Measurements from ENCODE around the gene ACKR2.

DNA sequence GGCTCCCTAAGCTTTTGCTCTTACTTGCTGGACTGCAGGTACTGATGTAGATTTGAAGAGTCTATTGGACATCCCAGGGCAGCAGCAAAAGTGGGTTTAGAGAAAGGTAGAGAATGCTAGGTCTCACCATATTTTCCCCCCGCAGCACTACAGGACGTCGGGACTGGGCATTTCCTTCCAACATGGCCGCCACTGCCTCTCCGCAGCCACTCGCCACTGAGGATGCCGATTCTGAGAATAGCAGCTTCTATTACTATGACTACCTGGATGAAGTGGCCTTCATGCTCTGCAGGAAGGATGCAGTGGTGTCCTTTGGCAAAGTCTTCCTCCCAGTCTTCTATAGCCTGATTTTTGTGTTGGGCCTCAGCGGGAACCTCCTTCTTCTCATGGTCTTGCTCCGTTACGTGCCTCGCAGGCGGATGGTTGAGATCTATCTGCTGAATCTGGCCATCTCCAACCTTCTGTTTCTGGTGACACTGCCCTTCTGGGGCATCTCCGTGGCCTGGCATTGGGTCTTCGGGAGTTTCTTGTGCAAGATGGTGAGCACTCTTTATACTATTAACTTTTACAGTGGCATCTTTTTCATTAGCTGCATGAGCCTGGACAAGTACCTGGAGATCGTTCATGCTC, 55.2 kb downstream of the ACKR2 start:
- TF ChIP-seq, protein P1, sequence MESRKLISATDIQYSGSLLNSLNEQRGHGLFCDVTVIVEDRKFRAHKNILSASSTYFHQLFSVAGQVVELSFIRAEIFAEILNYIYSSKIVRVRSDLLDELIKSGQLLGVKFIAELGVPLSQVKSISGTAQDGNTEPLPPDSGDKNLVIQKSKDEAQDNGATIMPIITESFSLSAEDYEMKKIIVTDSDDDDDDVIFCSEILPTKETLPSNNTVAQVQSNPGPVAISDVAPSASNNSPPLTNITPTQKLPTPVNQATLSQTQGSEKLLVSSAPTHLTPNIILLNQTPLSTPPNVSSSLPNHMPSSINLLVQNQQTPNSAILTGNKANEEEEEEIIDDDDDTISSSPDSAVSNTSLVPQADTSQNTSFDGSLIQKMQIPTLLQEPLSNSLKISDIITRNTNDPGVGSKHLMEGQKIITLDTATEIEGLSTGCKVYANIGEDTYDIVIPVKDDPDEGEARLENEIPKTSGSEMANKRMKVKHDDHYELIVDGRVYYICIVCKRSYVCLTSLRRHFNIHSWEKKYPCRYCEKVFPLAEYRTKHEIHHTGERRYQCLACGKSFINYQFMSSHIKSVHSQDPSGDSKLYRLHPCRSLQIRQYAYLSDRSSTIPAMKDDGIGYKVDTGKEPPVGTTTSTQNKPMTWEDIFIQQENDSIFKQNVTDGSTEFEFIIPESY (IDR thresholded peaks at IDR 0.05; ENCODE audit: borderline replicate concordance, low read depth): no peak
- no peak for TF ChIP-seq RXRA (IDR thresholded peaks at IDR 0.05; ENCODE audit: borderline replicate concordance, low read depth)
- TF ChIP-seq, protein P2, sequence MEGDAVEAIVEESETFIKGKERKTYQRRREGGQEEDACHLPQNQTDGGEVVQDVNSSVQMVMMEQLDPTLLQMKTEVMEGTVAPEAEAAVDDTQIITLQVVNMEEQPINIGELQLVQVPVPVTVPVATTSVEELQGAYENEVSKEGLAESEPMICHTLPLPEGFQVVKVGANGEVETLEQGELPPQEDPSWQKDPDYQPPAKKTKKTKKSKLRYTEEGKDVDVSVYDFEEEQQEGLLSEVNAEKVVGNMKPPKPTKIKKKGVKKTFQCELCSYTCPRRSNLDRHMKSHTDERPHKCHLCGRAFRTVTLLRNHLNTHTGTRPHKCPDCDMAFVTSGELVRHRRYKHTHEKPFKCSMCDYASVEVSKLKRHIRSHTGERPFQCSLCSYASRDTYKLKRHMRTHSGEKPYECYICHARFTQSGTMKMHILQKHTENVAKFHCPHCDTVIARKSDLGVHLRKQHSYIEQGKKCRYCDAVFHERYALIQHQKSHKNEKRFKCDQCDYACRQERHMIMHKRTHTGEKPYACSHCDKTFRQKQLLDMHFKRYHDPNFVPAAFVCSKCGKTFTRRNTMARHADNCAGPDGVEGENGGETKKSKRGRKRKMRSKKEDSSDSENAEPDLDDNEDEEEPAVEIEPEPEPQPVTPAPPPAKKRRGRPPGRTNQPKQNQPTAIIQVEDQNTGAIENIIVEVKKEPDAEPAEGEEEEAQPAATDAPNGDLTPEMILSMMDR (IDR thresholded peaks at IDR 0.05): no peak
- TF ChIP-seq FOXM1 (IDR thresholded peaks at IDR 0.05; ENCODE audit: low read depth): no peak
- no peak for TF ChIP-seq NFIC (IDR thresholded peaks at IDR 0.05; ENCODE audit: borderline replicate concordance)
- no peak for TF ChIP-seq POLR2AphosphoS5 (IDR thresholded peaks at IDR 0.05; ENCODE audit: low read depth, low read length)
- TF ChIP-seq EP300 (IDR thresholded peaks at IDR 0.05; ENCODE audit: borderline replicate concordance in 1 of 2, low read depth in 1 of 2, low read length in 1 of 2): no peak
- no peak for TF ChIP-seq TAF1 (IDR thresholded peaks at IDR 0.05; ENCODE audit: borderline replicate concordance, low read depth, low read length)
- no peak for TF ChIP-seq SMC3 (IDR thresholded peaks at IDR 0.05; ENCODE audit: low read depth, low read length)
- no peak for TF ChIP-seq NRF1 (IDR thresholded peaks at IDR 0.05; ENCODE audit: low read depth, low read length)
